PFSK-1 (cell line): ENCODE results near the gene NCF2.

Experiments
- FOXP2 ChIP-seq: optimal IDR thresholded peaks from 2 replicates; pipeline ENCODE3; 2011; ENCODE audit warnings: borderline replicate concordance, control low read depth, inconsistent platforms; ENCODE audit not compliant: insufficient read depth; ENCODE audit errors: extremely low read length, extremely low read depth
- POLR2AphosphoS5 ChIP-seq: IDR thresholded peaks from 2 replicates; pipeline ENCODE4 v1.6.1; 2012; ENCODE audit warnings: low read depth, mild to moderate bottlenecking, control low read depth, low read length, moderate library complexity
- REST ChIP-seq, 2 experiments: IDR thresholded peaks; 2 replicates each; pipeline versions ENCODE4 v1.6.1 to v1.8.0; 2011 to 2012; ENCODE audit warnings: low read depth in 2 of 2, low read length in 2 of 2, control low read depth in 1 of 2, inconsistent platforms in 1 of 2, mild to moderate bottlenecking in 1 of 2, moderate library complexity in 1 of 2; ENCODE audit not compliant: insufficient read depth in 1 of 2
- SIN3A ChIP-seq: IDR thresholded peaks from 2 replicates; pipeline ENCODE4 v1.6.1; 2012; ENCODE audit warnings: mild to moderate bottlenecking, low read length, moderate library complexity, borderline replicate concordance; ENCODE audit not compliant: insufficient read depth
- TAF1 ChIP-seq: IDR thresholded peaks from 2 replicates; pipeline ENCODE4 v1.6.1; 2012; ENCODE audit warnings: low read length, control low read depth, borderline replicate concordance; ENCODE audit not compliant: insufficient read depth

NCF2 gene

GRCh38 chr1:183619781-183620180 lies 29.5 kb upstream of the NCF2 start:
- TF ChIP-seq POLR2AphosphoS5 (no peak), TAF1 (no peak), REST (IDR thresholded peaks at IDR 0.05; ENCODE audit: insufficient read depth in 1 of 2, low read depth in 2 of 2, low read length in 2 of 2) (no peak), FOXP2 (no peak), SIN3A (no peak)

- no peak for TF ChIP-seq REST (IDR thresholded peaks at IDR 0.05; ENCODE audit: insufficient read depth in 1 of 2, low read depth in 2 of 2, low read length in 2 of 2)
- TF ChIP-seq POLR2AphosphoS5, result no peak
- TF ChIP-seq TAF1, result no peak
- TF ChIP-seq SIN3A, result no peak
- no peak for TF ChIP-seq FOXP2
Observed at GRCh38 chr1:183612407-183612806, 22.1 kb upstream of the NCF2 start.

- TF ChIP-seq POLR2AphosphoS5, result no peak
- no peak for TF ChIP-seq SIN3A
- no peak for TF ChIP-seq REST (IDR thresholded peaks at IDR 0.05; ENCODE audit: insufficient read depth in 1 of 2, low read depth in 2 of 2, low read length in 2 of 2)
- TF ChIP-seq TAF1, result no peak
- no peak for TF ChIP-seq FOXP2
Observed at GRCh38 chr1:183611021-183611420, 20.8 kb upstream of the NCF2 start.

- TF ChIP-seq TAF1 (no peak), SIN3A (no peak), FOXP2 (no peak), REST (IDR thresholded peaks at IDR 0.05; ENCODE audit: insufficient read depth in 1 of 2, low read depth in 2 of 2, low read length in 2 of 2) (no peak), POLR2AphosphoS5 (no peak)
Observed at GRCh38 chr1:183609759-183610452, 19.6 kb upstream of the NCF2 start.

GRCh38 chr1:183609313-183609712 lies 19.1 kb upstream of the NCF2 start:
- TF ChIP-seq POLR2AphosphoS5, result no peak
